NB4 (cell line): ENCODE results near the gene ABCC8.

Experiments used
- MAX ChIP-seq: IDR thresholded peaks from 2 replicates; pipeline ENCODE4 v1.6.1; 2011; ENCODE audit warnings: low read depth, low read length
- MYC ChIP-seq: IDR thresholded peaks from 2 replicates; pipeline ENCODE4 v1.6.1; 2011; ENCODE audit warnings: low read depth, low read length
- POLR2A ChIP-seq: IDR thresholded peaks from 2 replicates; pipeline ENCODE4 v1.6.1; 2011; ENCODE audit warnings: mild to moderate bottlenecking; ENCODE audit not compliant: insufficient read length; ENCODE audit errors: extremely low read depth
- TF ChIP-seq, protein P1 (sequence below): IDR thresholded peaks from one replicate; pipeline ENCODE4 v1.5.1; 2012; ENCODE audit warnings: low read depth, low read length

- TF ChIP-seq POLR2A (no peak), MAX (no peak), MYC (no peak)
- TF ChIP-seq, protein P1, sequence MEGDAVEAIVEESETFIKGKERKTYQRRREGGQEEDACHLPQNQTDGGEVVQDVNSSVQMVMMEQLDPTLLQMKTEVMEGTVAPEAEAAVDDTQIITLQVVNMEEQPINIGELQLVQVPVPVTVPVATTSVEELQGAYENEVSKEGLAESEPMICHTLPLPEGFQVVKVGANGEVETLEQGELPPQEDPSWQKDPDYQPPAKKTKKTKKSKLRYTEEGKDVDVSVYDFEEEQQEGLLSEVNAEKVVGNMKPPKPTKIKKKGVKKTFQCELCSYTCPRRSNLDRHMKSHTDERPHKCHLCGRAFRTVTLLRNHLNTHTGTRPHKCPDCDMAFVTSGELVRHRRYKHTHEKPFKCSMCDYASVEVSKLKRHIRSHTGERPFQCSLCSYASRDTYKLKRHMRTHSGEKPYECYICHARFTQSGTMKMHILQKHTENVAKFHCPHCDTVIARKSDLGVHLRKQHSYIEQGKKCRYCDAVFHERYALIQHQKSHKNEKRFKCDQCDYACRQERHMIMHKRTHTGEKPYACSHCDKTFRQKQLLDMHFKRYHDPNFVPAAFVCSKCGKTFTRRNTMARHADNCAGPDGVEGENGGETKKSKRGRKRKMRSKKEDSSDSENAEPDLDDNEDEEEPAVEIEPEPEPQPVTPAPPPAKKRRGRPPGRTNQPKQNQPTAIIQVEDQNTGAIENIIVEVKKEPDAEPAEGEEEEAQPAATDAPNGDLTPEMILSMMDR: no peak
These were observed 46.0 kb downstream of the ABCC8 start for GRCh38 chr11:17430616-17431015.
